ENCODE measurements around the gene MDN1.

MDN1 gene

DNA sequence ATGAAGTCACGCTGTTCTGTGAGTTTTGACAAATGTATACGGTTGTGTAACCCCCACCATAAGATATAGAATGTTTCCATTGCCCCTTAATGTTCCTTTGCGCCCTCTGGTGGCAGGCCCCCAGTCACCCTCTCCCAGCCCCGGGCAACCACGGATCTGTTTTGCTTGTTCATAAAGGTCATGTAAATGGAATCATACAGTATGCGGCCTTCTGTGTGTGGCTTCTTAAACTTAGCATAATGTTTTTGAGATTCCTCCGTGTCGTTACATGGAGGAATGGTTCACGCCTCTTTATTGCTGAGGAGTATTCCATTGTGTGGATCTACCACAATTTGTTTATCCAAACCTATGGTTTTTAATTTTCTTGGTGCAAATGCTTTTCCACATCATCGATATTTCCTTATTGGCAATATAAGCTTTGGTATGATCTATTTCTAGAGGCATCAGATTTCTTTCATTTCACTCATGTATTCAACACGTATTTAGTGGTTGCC is 209.4 kb downstream of the MDN1 start:
- DNase-seq (ENCODE audit: extremely low read depth in 1 of 2, low read depth in 1 of 2): peak; percentile 35 to 62

DNA sequence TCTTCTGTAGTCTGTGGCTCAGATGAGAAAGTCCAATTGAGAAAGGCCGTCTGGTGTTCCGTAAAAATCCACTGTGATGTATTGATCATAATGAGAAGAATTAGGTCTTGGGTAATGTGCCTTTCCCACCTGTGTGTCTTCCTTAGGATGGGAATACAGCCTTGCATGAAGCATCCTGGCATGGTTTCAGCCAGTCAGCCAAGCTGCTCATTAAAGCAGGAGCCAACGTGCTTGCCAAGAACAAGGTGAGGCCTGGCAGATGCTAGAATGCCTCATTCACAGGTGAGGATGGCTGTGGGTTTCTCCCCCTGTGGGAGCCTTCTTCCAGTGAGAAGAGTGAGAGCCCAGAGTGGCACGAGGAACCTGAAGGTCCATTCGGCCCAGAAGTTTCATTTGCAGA is 213.7 kb downstream of the MDN1 start:
- DNase-seq (ENCODE audit: extremely low read depth in 1 of 2, low read depth in 1 of 2): no peak

DNA sequence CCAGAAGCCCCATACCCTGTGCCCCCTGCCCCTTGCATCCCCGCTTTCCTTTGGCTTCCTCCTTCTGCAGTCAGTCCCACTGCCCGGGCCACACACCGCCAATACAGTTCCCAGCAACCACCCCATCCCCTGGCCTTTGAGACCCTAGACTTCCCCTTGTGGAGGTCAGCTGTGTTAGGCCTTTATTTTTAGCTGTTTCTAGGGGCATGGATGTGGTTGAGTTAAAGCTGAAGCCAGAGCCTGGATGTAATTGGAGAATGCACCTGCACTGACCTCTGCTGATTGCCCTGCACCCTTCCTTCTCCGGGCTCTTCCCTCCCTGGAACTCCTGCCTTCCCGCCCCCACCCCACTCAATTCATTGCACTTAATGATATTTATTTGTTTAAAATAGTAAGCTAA is 214.9 kb downstream of the MDN1 start:
- no peak for DNase-seq (ENCODE audit: extremely low read depth in 1 of 2, low read depth in 1 of 2)

DNA sequence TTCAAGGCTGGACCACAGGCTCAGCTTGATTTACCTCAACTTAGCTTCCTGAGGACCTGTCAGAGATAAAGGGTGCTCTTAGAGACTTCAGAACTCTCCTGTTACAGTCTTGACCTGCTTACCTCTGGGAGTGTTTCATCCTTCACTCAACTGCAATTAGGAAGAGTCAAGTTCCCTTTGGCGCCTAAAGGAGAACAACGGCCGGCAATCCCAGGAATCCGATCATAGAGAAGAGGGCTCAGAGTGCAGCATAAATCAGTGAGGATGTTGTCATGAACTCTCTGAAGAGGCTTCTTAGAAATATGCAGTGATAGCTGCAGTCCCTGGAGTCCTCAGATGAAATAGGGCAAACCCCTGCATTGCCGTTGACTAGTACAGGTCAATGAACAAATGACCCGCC is 217.4 kb downstream of the MDN1 start:
- no peak for DNase-seq (ENCODE audit: extremely low read depth in 1 of 2, low read depth in 1 of 2)

DNA sequence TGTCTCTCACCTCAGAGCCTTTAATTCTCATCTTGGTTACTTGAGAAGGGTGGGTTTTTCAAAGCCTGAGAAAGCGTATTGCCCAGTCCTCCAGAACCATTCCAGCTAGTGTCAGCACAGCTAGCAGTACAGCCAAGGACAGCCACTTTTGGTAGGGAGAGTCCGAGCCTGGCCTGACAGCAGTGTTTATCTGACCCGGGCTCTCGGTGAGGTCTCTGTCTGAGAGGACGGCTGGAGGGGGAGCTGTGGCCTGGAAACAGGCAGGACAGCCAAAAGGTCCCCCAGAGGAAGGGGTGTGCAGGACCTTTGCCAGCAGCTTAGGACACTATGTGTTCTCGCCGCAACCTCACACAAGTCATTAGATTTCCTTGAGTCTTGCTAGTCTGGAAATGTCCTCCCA is 219.9 kb downstream of the MDN1 start:
- DNase-seq (ENCODE audit: extremely low read depth in 1 of 2, low read depth in 1 of 2): no peak

DNA sequence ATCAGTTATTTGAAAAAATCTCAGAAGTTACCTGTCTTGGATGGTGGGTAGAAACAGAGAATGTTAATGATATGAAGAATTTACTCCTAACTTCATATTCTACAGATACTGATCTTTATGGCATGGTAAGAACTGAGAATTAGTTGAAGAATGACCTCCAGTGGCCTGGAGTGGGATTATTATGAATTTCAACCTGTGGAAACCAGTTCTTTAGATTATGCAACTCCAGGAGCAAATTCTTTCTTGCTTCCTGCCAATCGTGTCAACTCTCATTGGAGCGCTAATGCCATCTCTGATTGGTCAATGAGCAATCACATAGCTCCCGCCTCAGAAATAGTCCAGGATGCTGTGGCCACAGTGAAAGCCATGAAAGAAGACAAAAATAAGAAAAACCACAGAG is 221.6 kb downstream of the MDN1 start:
- no peak for DNase-seq (ENCODE audit: extremely low read depth in 1 of 2, low read depth in 1 of 2)

DNA sequence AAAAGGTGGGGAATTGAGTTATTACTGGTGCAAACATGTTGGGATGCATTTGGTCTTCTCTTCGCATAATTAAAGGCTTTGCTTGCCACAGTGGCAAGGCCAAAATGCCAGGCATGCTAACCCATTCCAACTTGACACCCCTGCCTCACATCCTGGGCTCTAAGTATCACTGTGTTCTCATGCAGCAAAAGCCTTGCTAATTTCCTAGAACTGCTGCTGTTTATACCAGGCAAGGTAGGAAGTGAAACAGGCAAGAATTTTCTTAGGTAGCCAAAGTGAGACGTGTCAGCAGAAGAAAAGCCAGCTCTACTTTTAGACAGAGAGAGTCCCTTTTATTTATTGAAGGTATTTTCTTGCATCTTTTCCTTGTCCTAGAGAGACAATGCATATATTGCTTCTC is 222.2 kb downstream of the MDN1 start:
- DNase-seq (ENCODE audit: extremely low read depth in 1 of 2, low read depth in 1 of 2): no peak

DNA sequence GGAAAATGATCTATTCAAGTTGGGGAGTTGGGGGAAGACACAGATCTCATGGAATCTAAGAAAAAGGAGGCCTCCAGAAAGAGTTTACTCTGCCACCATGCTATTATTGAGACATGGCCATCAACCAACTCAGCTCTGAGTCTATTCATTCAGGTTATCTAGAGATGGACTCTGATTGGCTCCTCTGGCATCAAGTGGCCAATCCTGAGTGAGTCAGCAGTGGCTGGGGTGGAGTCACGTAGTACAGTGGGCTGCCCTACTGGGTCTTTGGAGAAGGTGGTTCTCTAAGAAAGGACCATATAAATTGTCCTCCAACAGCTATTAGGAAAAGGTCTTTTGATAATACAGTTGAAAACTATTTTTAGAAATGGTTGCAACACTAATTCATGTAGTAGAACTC is 223.1 kb downstream of the MDN1 start:
- DNase-seq (ENCODE audit: extremely low read depth in 1 of 2, low read depth in 1 of 2): no peak

DNA sequence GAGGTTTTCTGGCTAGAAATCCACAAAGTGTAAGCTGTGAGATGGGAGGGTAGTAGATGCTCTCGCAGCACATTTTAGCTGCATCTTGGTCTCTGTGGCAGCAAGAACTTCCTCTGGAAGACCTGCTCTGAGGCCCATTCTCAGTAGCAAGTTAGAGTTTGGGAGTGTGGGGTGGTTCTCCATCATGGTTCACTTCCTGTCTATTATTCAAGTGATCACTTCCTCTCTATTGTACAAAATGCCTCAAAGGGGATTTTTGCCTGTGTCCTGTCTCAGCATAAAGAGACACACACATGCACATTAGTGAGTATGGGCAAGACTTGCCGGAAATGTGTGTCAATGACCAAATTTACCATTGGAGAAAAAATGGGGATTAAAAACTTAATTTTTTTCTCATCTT is 223.5 kb downstream of the MDN1 start:
- DNase-seq (ENCODE audit: extremely low read depth in 1 of 2, low read depth in 1 of 2): no peak
